ENCODE measurements around the gene FCHSD2.
A peak's percentile ranks its signal among the peaks of the same experiment; 100 is the strongest.
"Not testable (repeated sequence)": the region's sequence is repeated elsewhere in the genome, so short reads cannot be mapped to it uniquely, and the experiment has no call there.

Gene FCHSD2

GRCh38 chr11:73116636-73117035, 25.5 kb downstream of the FCHSD2 start:
- no peak for DNase-seq

- DNase-seq, result no peak
Observed at GRCh38 chr11:73114835-73115220, 27.3 kb downstream of the FCHSD2 start.

GRCh38 chr11:73114110-73114834, 27.8 kb downstream of the FCHSD2 start:
- DNase-seq, result no peak

DNA sequence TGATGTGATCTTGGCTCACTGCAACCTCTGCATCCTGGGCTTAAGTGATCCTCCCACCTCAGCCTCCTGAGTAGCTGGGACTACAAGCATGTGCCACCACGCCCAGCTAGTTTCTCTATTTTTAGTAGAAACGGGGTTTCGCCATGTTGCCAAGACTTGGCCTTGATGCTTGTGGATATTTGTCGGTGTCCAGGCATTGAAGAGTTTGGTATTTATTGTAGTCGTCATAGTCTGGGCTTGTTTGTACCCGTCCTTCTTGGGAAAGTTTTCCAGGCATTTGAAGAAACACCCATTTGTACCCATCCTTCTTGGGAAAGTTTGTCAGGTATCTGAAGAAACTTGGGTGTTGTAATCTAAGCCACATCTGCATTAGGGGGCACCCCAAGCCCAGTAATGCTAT, 28.7 kb downstream of the FCHSD2 start:
- DNase-seq, result no peak

DNA sequence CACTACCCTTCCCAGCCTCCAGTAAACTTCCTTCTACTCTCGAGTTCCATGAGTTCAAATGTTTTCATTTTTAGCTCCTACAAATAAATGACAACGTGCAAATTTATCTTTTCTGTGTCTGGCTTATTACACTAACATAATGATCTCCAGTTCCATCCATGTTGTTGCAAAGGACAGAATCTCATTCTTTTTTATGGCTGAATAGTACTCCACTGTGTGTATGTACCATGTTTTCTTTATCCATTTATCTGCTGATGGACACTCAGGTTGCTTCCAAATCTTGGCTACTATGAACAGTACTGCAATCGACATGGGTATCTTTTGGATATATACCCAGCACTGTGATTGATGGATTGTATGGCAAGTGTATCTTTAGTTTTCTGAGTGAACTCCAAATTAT, 34.5 kb downstream of the FCHSD2 start:
- no peak for DNase-seq

- no peak for DNase-seq
Observed at GRCh38 chr11:73106347-73106746, 35.8 kb downstream of the FCHSD2 start.

DNA sequence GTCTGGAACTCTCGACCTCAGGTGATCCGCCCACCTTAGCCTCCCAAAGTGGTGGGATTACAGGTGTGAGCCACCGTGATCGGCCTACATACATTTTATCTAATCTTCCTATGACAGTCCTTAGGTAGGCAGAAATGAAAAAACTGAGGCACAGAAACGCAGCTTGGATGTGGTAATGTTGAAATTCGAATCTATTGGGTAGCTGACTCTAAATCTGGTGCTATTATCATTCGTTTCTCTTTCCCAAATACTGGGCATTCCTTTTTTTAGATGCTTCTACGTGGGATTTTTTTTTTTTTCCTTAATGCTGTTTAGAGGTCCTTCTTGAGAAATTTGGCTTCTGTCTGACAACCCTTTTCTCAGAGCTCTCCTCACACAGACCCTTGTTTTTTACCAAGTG, 41.5 kb downstream of the FCHSD2 start:
- no peak for DNase-seq

DNA sequence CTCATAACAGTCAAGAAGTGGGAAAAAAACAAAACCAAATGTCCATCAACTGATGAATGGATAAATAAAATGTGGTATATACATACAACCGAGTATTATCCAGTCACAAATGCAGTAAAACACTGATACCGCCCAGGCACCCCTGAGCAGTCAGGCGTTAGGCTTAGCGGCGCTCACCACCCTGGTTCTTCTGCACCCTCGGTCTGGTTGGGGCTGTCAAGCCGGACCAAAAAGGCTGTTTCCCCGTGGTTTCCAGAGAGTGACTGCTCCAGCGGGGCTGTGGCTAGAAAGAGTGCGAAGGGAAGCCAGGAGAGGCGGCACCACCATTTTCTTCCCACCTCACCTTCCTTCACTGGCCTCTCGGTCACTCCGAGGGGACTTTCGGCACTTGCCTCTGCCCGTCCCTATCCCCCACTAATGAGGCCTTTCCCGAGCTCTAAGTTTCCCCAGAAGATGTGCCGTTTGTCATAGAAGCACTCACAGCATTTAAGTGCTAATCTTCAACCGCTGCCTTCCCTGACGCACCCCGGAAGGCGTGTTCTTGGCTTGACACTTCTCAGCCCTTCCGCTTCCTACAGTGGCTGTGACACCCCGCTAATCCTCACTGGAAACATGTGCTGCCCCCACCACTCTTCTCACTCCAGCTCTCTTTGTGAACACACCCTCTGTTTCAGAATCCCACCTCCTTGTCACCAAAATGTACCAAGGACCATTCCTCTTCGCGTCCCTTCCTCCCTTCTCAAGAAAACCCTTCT, 42.4 kb downstream of the FCHSD2 start:
- DNase-seq, result no peak

DNA sequence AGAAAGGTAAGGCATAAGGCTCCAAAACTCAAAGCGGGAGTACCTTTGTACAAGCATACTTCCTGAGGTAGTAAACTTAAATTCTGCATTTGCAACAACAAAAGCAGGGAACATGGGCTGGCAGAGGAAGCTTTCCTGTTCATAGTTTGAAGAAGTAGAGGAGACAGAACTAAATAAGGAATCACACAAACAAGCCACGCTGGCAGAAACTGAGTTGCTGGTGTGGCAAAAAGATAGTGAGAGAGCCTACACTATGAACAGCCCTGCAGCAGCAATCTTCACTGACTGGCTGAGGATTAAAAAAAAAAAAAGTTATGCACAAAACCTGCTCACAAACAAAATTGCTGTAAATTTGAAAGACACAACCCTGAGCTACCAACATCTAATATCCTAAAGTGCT, 46.5 kb downstream of the FCHSD2 start:
- peak; percentile 48 for DNase-seq

GRCh38 chr11:73091521-73092305, 50.4 kb downstream of the FCHSD2 start:
- DNase-seq, result no peak

DNA sequence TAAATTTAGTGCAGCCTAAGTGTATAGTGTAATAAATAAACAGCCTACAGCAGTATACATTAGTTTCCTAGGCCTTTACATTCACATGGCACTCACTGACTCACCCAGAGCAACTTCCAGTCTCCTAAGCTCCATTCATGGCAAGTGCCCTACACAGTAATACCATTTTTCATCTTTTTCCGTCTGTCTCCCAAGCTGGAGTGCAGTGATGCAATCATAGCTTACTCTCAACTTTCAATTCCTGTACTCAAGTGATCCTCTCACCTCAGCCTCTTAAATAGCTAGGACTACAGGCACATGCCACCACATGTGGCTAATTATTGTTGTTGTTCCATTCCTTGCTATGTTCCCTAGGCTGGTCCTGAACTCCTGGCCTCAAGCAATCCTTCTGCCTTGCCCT, 54.4 kb downstream of the FCHSD2 start:
- peak; percentile 22 for DNase-seq

DNA sequence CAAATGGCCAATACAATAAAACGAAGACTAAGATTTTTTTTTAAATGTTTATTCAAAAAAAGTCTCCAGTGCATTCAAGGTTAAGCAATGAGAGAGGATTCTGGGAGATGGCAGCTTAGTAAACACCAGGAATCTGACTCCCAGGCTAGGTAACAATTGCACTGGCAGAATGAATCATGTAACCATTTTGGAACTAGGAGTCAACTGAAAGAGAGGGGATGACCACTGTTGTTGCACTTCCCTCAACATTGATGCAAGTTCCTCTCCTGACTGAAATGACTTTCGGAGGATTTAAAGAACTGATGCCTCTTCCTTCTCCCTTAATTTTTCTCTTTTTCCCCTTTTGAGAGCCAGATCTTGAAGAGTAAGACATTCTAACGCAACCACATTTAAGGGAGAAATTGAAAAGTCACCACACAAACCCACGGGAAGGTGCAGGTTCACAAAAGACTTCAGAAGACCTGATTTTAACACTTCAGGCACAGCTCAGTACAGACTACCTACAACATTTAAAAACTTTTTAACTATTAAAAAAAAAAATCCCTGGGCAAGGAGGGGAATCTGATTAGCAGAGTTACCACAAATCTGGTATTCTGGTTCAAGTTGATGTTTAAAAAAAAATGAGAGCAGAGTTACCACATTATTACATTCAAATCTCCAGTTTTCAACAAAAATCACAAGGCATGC, 56.8 kb downstream of the FCHSD2 start:
- no peak for DNase-seq

- no peak for DNase-seq
Observed at GRCh38 chr11:73078631-73079030, 63.5 kb downstream of the FCHSD2 start.

GRCh38 chr11:73077454-73077853, 64.7 kb downstream of the FCHSD2 start:
- no peak for DNase-seq

GRCh38 chr11:73074319-73074718, 67.8 kb downstream of the FCHSD2 start:
- no peak for DNase-seq

DNA sequence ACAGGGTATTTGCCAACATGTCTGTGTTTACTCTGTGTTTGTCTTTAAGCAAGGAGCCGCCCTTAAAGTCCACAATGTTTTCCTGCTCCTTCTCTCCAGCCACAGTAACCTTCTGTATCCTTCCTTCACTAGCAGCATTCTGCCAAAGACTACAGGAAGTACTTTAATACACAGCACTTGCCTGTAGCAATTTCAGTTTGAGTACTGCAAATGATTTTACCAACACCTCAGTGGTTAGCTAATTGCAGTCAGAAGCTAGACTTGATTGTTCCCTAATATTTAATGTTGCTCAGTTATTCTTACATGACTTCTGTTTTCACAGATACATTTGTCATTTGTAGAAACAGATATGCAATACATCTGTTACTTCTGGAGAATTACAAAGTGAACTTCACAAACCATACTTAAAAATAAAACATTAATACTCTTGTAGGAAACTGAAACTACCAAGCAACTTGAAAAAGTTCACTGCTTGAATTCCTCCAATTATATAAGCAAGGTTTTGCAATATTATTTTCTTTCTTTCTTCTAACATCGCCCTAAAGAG, 69.1 kb downstream of the FCHSD2 start:
- DNase-seq, result no peak

DNA sequence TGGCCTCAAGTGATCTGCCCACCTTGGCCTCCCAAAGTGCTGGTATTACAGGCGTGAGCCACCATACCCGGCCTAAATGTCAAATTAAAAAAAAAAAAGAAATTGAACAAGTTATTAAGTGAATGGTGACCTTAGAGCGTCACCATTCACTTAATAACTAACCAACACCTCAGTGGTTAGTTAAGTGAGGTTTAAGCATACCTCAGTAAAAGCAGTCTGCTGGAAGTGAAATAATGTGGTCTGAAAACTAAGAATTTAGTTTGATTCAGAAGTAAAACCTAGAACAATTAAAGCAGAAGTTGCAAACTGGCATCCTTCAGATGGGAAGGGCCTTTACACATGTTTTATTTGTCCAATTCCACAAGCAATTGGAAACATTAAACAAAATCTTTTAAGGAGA, 71.5 kb downstream of the FCHSD2 start:
- no peak for DNase-seq

DNA sequence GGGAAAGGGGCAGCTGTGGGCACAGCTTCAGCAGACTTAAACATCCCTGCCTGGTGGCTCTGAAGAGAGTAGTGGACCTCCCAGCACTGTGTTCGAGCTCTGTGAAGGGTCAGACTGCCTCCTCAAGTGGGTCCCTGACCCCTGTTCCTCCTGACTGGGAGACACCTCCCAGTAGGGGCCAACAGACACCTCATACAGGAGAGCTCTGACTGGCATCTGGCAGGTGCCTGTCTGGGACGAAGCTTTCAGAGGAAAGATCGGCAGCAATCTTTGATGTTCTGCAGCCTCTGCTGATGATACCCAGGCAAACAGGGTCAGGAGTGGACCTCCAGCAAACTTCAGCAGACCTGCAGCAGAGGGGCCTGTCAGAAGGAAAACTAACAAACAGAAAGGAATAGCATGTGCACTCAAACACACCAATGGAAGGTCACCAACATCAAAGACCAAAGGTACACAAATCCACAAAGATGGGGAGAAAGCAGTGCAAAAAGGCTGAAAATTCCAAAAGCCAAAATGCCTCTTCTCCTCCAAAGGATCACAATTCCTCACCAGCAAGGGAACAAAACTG, 80.2 kb downstream of the FCHSD2 start:
- DNase-seq, result not testable (repeated sequence)

- not testable (repeated sequence) for DNase-seq
Observed at GRCh38 chr11:73061434-73061833, 80.7 kb downstream of the FCHSD2 start.

- DNase-seq, result no peak
Observed at GRCh38 chr11:73059915-73060314, 82.2 kb downstream of the FCHSD2 start.

- DNase-seq, result no peak
Observed at GRCh38 chr11:73058989-73059674, 83.0 kb downstream of the FCHSD2 start.

All from NCI-H2171 treated with DMSO at 0.1 percent for 48 hours (cell line).